Measurements from ENCODE around the gene MEN1.

The MEN1 gene

DNA sequence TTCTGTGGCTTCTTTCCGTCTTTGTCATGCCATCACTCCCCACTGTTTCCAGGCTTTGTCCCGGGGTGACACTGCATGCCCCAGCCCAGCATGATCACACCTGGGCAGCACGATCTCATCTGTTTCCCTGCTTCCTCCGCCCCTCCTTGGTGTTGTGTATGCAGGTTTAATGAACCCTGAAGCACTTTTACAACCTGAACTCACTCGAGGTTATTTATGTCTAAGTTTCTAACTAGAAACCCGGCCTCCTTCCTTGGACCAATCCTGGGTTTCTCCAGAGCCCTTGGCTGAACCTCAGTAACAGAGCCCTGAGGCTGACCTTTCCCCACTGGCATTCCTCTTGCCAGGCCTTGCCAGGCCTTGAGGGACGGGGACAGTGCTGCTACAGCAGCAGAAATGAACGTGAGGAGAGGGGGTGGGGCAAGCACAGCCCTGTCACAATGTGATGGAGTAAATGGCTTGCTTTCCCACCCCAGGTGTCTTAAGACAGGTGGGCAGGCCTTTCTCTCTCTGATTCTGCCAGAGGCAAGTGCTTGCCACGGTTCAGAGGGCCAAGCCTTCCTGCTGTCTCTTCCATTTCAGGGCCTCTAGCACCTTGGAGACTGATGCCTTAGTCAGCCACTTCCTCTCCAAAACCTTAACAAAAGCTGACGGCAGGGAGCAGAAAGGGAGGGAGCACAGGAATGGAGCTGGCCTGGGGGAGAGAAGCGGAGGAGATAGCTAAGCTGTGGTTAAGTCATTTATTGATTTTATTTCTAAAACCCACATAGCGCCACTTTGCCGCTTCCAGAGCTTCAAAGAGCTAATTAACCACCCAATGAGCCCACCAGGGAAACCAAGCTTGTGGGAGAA lies 47.5 kb downstream of the MEN1 start:
- TF ChIP-seq CEBPB (IDR thresholded peaks at IDR 0.05) (no peak), ZBTB7A (IDR thresholded peaks at IDR 0.05; ENCODE audit: low read depth) (no peak), YY1 (IDR thresholded peaks at IDR 0.05; ENCODE audit: low read depth) (no peak), RAD21 (IDR thresholded peaks at IDR 0.05; ENCODE audit: low read depth) (no peak), TCF12 (IDR thresholded peaks at IDR 0.05; ENCODE audit: low read depth) (no peak), EP300 (IDR thresholded peaks at IDR 0.05; ENCODE audit: borderline replicate concordance) (no peak), TAF1 (IDR thresholded peaks at IDR 0.05; ENCODE audit: low read depth) (no peak), CREB1 (IDR thresholded peaks at IDR 0.05; ENCODE audit: low read depth) (no peak)
- TF ChIP-seq, protein P1, sequence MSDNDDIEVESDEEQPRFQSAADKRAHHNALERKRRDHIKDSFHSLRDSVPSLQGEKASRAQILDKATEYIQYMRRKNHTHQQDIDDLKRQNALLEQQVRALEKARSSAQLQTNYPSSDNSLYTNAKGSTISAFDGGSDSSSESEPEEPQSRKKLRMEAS (IDR thresholded peaks at IDR 0.05) = no peak

DNA sequence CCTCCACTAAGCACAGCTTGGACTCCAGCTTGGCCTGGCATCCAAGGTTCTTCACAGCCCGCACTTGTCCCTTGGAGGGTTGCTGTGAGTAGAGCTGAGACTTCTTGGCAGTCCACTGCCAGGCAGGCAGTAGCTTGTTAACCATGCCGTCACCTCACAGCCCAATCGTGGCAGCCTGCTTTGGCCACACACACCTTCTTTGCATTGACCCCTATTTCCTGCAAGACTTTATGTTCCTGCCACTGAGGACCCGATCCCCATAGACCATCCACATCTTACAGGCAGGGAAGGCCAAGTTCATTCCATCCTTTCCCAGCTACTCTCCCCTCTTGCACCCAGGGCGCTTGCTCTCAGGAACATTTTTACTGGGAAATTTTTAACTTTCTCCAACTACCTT lies 48.1 kb downstream of the MEN1 start:
- TF ChIP-seq EGR1 (IDR thresholded peaks at IDR 0.05) (no peak), CREB1 (IDR thresholded peaks at IDR 0.05; ENCODE audit: low read depth) (no peak), FOXM1 (IDR thresholded peaks at IDR 0.05; ENCODE audit: borderline replicate concordance, low read depth) (no peak)

DNA sequence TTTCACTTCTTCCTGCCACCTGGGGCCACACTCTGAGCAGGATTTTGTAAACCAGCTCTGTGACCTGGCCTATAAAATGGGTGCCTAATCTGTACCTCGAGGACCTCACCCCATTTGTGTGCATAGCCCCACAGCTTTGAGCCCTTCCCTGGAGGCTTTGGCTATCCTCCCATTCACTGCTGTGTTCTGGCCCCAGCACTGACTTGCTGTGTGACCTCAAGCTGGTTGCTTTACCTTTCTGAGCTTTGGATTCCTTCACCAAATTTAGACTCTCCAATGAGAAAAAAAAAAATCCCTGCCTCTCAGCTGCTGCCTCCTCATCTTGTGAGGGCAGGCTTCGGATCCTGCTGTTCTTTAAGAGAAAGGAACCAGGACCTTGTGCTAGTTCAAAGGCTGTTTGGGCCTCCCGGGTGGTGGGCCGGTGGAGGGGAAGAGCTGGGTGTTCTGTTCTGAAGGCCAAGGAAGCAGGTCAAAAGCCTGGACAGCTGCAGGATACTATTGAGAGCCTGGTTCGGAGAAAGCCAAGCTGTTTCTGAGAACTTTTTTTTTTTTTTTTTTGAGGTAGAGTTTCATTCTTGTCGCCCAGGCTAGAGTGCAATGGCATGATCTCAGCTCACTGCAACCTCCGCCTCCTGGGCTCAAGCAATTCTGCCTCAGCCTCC lies 49.5 kb downstream of the MEN1 start:
- TF ChIP-seq, protein P1 (IDR thresholded peaks at IDR 0.05) = no peak
- 0 out of 2 replicates have a peak, but pooled peaks have one; percentile 5 for TF ChIP-seq ZBTB7A (IDR thresholded peaks at IDR 0.05; ENCODE audit: low read depth)

DNA sequence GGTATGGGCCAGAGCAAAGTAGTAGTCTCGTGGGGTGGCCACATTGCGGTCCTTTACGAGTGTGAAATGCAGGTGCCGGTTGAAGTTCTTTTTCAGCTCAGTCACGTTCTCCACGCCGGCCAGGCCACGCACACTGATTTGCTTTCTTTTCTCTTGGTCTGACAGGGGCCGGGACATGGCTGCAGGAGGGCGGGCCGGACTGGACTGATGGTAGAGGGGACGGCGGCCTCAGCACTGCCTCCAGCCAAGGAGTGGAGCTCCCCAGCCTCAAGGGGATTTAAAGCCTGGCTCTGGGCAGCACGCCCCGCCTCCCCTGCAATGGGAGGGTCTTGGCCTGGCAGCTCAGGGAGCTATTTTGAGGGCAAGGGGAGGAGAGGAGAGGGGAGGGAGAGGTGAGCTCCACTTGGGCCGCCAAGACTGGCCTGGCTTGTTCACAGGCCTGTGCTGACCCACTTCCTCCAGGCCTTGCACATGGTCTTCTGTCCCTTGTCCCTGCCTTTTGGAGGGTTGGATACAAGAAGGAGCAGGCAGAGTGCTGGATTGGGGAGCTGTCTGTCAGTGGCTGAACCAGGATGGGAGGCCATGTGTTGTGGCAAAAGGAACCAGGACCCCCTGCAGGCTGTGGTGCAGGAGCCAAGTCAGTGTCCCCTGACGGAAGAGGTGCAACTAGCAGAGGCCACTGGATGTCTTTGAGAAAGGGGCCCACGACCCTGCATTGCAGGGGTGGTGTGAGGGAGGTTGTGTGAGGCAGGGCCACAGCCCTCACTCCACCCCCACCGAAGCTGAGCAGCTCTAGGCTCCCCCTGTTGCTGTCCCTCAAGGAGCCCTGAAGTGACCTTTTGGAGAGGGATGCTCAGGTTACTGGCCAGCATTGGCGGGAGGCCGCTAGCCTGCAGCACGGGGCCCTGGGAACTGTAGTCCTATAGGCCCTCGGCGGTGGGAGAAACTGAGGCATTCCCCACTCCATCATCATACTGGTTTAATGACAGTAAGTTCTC lies 50.3 kb downstream of the MEN1 start, which contains the start of gene PYGM:
Gene PYGM (minus strand): TSS at position 253 of the 998 bp plus-strand sequence. CDS start 76 bp downstream, at position 177.
- TF ChIP-seq ZBTB7A (IDR thresholded peaks at IDR 0.05; ENCODE audit: low read depth) (peak; percentile 10; the same call in 1 of the 2 replicates), FOXM1 (IDR thresholded peaks at IDR 0.05; ENCODE audit: borderline replicate concordance, low read depth) (no peak)

DNA sequence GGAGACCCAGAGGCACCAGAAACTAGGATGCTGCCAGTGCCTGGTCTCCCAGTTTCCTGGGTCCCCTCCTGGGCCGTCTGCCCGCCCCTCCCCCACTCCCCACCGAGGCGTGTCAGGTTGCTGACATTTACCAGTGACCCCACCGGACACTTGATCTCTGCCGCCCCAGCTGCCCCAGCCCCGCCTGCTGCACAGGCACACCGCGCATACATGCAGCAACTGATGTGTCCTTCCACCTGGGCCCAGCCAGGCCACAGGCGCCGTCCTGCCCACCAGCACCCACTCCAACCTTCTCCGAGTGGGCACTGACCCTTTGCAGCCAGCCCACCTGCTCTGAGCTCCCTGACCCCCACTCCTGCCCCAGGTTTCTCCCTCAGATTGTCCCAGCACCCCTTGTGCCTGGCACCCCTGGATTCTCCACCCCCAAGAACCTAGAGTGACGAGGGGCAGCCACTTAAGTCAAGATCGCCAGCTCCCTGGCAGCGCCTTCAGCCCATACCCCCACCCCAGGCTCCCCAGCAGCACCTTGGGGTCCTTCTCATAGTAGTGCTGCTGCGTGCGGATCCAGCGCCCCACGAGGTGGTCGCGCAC lies 51.1 kb downstream of the MEN1 start:
- no peak for TF ChIP-seq CEBPB (IDR thresholded peaks at IDR 0.05)
- TF ChIP-seq, protein P1 (IDR thresholded peaks at IDR 0.05) = no peak

DNA sequence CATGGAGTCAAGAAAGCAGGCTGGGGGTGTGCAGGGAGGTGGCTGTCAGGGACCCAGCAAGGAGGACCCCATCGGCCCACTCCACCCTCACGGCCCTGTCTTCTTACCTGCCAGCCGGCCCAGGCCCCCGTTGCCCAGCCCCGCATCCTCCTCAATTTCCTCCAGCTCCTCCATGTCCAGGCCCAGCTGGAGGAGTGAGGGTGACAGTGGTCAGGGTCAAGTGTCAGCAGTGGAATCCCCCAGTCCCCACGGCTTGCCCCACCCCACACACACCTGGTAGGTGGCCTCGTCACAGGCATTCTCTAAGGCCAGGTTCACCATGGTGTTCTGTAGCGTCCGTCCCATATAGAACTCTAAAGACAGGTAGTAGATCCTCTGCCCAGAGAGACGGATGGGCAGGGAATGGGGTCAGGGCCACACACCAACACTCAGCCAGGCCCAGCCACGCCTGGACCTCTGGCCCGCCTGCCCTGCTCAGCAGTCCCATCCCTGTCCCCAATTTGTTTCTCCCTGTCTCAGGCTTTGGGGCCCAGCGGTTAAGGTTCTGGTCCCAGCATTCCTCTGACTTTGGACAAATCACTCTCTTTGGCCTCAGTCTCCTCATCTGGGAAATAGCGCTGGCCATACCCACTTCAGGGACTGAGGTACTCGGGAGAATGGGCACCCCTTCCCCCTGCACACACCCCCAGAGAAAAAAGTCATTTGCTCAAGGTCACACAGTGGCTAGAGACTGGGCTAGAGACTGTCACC lies 51.8 kb downstream of the MEN1 start:
- TF ChIP-seq, protein P2, sequence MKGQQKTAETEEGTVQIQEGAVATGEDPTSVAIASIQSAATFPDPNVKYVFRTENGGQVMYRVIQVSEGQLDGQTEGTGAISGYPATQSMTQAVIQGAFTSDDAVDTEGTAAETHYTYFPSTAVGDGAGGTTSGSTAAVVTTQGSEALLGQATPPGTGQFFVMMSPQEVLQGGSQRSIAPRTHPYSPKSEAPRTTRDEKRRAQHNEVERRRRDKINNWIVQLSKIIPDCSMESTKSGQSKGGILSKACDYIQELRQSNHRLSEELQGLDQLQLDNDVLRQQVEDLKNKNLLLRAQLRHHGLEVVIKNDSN (IDR thresholded peaks at IDR 0.05) = no peak
- no peak for TF ChIP-seq CREB1 (IDR thresholded peaks at IDR 0.05; ENCODE audit: low read depth)
- no peak for TF ChIP-seq EP300 (IDR thresholded peaks at IDR 0.05; ENCODE audit: borderline replicate concordance)
- TF ChIP-seq YY1 (IDR thresholded peaks at IDR 0.05; ENCODE audit: low read depth) = no peak

DNA sequence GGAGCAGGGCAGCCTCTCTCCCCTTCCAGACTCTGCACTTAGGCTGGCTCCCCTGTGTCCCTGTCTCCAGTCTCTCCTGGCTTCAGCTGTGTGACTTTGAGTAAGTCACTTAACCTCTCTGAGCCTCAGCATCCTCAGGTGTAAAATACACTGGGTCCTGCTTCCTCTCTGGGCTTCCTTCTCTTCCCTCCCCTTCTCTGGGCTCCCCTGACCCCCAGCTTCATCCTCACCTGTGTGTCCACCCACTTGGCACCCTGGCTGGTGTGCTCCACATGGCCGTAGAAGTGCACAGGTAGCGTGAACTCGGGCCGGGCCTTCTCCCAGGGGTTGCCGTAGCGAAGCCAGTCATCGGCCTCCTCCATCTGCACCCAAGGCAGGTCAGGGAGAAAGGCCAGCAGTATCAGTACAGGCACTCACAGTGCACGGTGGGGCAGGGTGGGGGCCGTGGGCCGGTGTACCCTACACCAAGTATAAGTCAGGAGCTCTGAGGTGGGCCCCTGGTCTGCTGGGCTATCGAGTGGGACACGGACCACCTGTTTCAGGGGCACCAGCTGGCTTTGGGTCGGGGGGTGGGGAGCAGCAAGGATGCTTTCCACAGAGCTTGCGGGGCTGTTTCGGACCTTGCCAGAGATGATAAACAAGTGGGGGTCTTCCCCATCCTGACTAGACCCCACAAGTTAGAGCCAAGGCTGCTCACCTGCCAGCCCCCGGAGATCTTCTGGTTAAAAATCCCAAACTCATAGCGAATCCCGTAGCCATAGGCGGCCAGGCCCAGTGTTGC lies 52.6 kb downstream of the MEN1 start:
- TF ChIP-seq TAF1 (IDR thresholded peaks at IDR 0.05; ENCODE audit: low read depth) = no peak
- no peak for TF ChIP-seq CEBPB (IDR thresholded peaks at IDR 0.05)
- TF ChIP-seq EP300 (IDR thresholded peaks at IDR 0.05; ENCODE audit: borderline replicate concordance) = no peak
- TF ChIP-seq RAD21 (IDR thresholded peaks at IDR 0.05; ENCODE audit: low read depth) = no peak
- no peak for TF ChIP-seq FOXM1 (IDR thresholded peaks at IDR 0.05; ENCODE audit: borderline replicate concordance, low read depth)
- TF ChIP-seq, protein P2 (IDR thresholded peaks at IDR 0.05) = no peak
- TF ChIP-seq CREB1 (IDR thresholded peaks at IDR 0.05; ENCODE audit: low read depth) = no peak

All from Ishikawa (cell line).